ENCODE data around the gene VSTM5. TPM values are rescaled to one million over a fixed set of nuclear protein-coding genes. Genes with fewer than 3 reads are reported as not detected.
A peak's percentile ranks its signal among the peaks of the same experiment; 100 is the strongest.

Gene VSTM5
- total RNA-seq, 1 donor from 2014 or later = not detected

DNA sequence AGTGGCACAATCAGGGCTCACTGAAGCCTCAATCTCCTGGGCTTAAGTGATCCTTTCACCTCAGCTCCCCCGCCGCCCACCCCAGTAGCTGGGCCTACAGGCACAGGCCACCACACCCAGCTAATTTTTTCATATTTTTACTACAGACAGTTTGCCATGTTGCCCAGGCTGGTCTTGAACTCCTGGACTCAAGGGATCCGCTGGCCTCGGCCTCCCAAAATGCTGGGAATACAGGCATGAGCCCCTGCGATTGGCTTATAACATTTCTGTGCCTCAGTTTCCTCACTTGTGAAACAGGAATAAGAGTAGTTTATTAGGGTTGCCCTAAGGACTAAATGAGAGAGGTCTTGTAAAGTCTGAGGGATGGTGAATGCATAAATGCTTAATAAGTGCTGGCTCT is 1.2 kb downstream of the VSTM5 start:
- Histone ChIP-seq H3K9me3 (no peaks in the 10 kb centered on the region), H3K27me3 (no peaks in the 10 kb centered on the region), H3K27ac (no peak overlapping the region), H3K36me3 (no peaks in the 10 kb centered on the region), H3K4me1 (peaks cover 14% of the 10 kb centered on the region), H3K4me3 (no peak overlapping the region)
- DNase-seq (ENCODE audit: extremely low spot score in 2 of 2) = peak in 1 of 2 donors; percentile 60
- TF ChIP-seq POLR2AphosphoS5 (IDR thresholded peaks at IDR 0.05; ENCODE audit: insufficient read depth in 1 of 2, low read depth in 1 of 2) = no peak
- no peak for TF ChIP-seq POLR2A (IDR thresholded peaks at IDR 0.05)
- TF ChIP-seq, protein P1, sequence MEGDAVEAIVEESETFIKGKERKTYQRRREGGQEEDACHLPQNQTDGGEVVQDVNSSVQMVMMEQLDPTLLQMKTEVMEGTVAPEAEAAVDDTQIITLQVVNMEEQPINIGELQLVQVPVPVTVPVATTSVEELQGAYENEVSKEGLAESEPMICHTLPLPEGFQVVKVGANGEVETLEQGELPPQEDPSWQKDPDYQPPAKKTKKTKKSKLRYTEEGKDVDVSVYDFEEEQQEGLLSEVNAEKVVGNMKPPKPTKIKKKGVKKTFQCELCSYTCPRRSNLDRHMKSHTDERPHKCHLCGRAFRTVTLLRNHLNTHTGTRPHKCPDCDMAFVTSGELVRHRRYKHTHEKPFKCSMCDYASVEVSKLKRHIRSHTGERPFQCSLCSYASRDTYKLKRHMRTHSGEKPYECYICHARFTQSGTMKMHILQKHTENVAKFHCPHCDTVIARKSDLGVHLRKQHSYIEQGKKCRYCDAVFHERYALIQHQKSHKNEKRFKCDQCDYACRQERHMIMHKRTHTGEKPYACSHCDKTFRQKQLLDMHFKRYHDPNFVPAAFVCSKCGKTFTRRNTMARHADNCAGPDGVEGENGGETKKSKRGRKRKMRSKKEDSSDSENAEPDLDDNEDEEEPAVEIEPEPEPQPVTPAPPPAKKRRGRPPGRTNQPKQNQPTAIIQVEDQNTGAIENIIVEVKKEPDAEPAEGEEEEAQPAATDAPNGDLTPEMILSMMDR (IDR thresholded peaks at IDR 0.05) = no peak
- intact Hi-C loops (cut with DNase I) = no loop called here

DNA sequence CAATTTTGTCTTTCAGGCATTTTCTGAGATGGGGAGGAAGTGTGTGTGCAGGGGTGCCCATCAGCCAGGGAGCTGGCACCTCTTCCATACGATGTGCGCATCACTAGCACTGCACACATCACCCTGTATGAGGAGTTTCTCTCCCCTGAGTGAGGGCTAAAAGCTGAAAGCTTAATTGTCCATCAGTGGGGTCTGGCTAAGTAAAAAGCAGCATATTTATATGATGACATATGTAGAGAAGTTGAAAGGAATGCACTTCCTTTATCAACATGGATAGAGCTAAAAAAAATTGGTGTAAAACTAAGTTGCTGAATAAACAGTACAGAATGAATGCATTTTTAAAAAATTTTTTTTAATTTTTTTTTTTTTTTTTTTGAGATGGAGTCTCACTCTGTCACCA is 4.0 kb downstream of the VSTM5 start:
- no peaks in the 10 kb centered on the region for H3K36me3 ChIP-seq

DNA sequence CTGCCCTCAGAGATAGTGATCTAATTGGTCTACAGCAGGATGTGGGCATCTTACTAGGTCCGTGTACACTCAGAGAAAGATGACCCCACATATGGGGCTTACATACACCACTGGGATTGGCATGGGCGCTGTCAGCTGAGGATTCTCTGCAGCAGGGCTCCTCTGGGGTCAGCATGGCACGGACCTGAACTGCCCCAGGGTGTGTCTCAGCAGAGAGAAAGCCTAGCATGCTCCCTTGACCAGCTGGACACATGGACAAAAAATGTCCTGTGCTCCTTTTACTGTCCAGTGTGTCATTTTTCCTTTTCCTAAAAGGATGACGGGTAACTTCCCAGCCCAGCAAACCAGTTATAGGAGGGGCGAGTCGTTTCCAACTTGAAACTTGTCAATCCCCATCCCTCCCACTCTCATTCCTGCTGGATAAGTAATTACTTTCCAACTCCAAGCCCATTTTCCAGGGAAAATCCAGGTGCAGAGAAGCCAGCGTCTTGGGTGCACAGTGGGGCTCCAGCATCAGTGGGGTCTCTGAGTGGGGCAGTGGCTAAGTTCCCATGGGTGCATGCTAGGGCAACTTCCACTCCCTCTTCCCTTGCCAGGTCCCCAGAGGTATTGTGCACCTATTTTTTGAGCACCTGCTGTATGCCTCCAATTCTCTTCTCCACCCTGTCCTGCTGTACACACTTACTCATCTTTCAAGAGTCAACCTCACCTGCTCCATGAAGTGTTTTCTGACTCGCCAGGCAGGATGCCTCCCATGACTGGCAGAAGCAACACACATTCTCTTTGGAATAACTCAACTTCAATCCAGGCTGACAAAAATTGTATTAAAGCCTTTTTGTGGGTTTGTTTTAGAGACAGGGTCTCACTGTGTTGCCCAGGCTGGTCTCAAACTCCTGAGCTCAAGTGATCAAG is 5.0 kb downstream of the VSTM5 start:
- intact Hi-C loops (cut with DNase I) = no loop called here
- Histone ChIP-seq H3K4me3 (no peak overlapping the region), H3K27me3 (no peaks in the 10 kb centered on the region), H3K4me1 (peaks cover 12% of the 10 kb centered on the region), H3K36me3 (no peaks in the 10 kb centered on the region), H3K9me3 (no peaks in the 10 kb centered on the region), H3K27ac (no peak overlapping the region)
- TF ChIP-seq POLR2A (IDR thresholded peaks at IDR 0.05) (no peak), POLR2AphosphoS5 (IDR thresholded peaks at IDR 0.05; ENCODE audit: insufficient read depth in 1 of 2, low read depth in 1 of 2) (no peak)
- TF ChIP-seq, protein P1 (IDR thresholded peaks at IDR 0.05) = no peak
- no peak for DNase-seq (ENCODE audit: extremely low spot score in 2 of 2)

More for the DNA sequence above, 4.0 kb downstream of the VSTM5 start:
- H3K9me3 ChIP-seq = no peaks in the 10 kb centered on the region
- no peak overlapping the region for H3K27ac ChIP-seq
- H3K27me3 ChIP-seq = no peaks in the 10 kb centered on the region
- TF ChIP-seq, protein P1 (IDR thresholded peaks at IDR 0.05) = no peak
- TF ChIP-seq POLR2AphosphoS5 (IDR thresholded peaks at IDR 0.05; ENCODE audit: insufficient read depth in 1 of 2, low read depth in 1 of 2) = no peak
- no peak for DNase-seq (ENCODE audit: extremely low spot score in 2 of 2)
- H3K4me1 ChIP-seq = peaks cover 14% of the 10 kb centered on the region
- intact Hi-C loops (cut with DNase I) = no loop called here
- H3K4me3 ChIP-seq = no peak overlapping the region

GRCh38 chr11:93844568-93844967 is 5.8 kb downstream of the VSTM5 start:
- no peaks in the 10 kb centered on the region for H3K36me3 ChIP-seq
- no peaks in the 10 kb centered on the region for H3K27me3 ChIP-seq
- H3K4me1 ChIP-seq = peaks cover 3% of the 10 kb centered on the region
- H3K27ac ChIP-seq = no peak overlapping the region
- TF ChIP-seq POLR2A (IDR thresholded peaks at IDR 0.05) (no peak), POLR2AphosphoS5 (IDR thresholded peaks at IDR 0.05; ENCODE audit: insufficient read depth in 1 of 2, low read depth in 1 of 2) (no peak)
- TF ChIP-seq, protein P1 (IDR thresholded peaks at IDR 0.05) = no peak
- DNase-seq (ENCODE audit: extremely low spot score in 2 of 2) = no peak
- no peaks in the 10 kb centered on the region for H3K9me3 ChIP-seq
- intact Hi-C loops (cut with DNase I) = no loop called here
- H3K4me3 ChIP-seq = no peak overlapping the region

DNA sequence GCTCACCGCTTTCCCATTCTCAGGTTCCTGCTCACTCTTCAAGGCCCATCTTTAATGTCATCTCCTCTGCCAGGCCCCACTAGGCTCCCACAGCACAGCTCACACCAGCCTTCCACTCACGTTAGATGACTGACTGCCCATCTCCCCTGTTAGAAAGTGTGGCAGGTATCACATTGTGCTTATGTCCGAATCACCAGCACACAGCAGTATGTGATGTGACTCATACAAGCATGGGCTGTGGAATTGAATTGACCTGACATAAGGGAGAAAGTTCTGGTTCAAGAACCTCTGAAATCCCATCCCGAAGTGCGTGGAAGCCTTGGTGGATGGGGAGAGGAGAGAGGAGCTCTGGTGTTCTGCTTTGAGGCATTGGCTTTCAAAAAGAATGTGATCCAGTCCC is 6.5 kb downstream of the VSTM5 start:
- Histone ChIP-seq H3K4me1 (no peaks in the 10 kb centered on the region), H3K36me3 (no peaks in the 10 kb centered on the region), H3K27ac (no peak overlapping the region), H3K4me3 (no peak overlapping the region), H3K9me3 (no peaks in the 10 kb centered on the region), H3K27me3 (no peaks in the 10 kb centered on the region)
- intact Hi-C loops (cut with DNase I) = no loop called here
- TF ChIP-seq, protein P1 (IDR thresholded peaks at IDR 0.05) = no peak
- TF ChIP-seq POLR2AphosphoS5 (IDR thresholded peaks at IDR 0.05; ENCODE audit: insufficient read depth in 1 of 2, low read depth in 1 of 2) (no peak), POLR2A (IDR thresholded peaks at IDR 0.05) (no peak)
- no peak for DNase-seq (ENCODE audit: extremely low spot score in 2 of 2)

All from vagina (tissue), 2 donors.